Neuron (in vitro differentiated cells): ENCODE data around the gene FAM117A.
A peak's percentile ranks its signal among the peaks of the same experiment; 100 is the strongest.

Experiments used
- H2AFZ ChIP-seq: one replicate; pipeline ENCODE4 v1.6.1; 2013; ENCODE audit warnings: low read depth, mild to moderate bottlenecking, inconsistent platforms, low read length, moderate library complexity
- H3K27me3 ChIP-seq: one replicate; pipeline ENCODE4 v1.6.1; 2013; ENCODE audit warnings: low read length; ENCODE audit not compliant: insufficient read depth
- H3K36me3 ChIP-seq: one replicate; pipeline ENCODE4 v1.6.1; 2013; ENCODE audit warnings: low read length; ENCODE audit not compliant: insufficient read depth
- H3K4me1 ChIP-seq: one replicate; pipeline ENCODE4 v1.6.1; 2013; ENCODE audit warnings: low read length; ENCODE audit not compliant: insufficient read depth
- H3K4me3 ChIP-seq: 2 replicates; pipeline ENCODE4 v1.5.1; 2013; ENCODE audit warnings: mild to moderate bottlenecking, low read length, moderate library complexity
- H3K9me3 ChIP-seq: one replicate; pipeline ENCODE4 v1.6.1; 2013; ENCODE audit warnings: low read length

The FAM117A gene, protein sequence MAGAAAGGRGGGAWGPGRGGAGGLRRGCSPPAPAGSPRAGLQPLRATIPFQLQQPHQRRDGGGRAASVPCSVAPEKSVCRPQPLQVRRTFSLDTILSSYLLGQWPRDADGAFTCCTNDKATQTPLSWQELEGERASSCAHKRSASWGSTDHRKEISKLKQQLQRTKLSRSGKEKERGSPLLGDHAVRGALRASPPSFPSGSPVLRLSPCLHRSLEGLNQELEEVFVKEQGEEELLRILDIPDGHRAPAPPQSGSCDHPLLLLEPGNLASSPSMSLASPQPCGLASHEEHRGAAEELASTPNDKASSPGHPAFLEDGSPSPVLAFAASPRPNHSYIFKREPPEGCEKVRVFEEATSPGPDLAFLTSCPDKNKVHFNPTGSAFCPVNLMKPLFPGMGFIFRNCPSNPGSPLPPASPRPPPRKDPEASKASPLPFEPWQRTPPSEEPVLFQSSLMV

DNA sequence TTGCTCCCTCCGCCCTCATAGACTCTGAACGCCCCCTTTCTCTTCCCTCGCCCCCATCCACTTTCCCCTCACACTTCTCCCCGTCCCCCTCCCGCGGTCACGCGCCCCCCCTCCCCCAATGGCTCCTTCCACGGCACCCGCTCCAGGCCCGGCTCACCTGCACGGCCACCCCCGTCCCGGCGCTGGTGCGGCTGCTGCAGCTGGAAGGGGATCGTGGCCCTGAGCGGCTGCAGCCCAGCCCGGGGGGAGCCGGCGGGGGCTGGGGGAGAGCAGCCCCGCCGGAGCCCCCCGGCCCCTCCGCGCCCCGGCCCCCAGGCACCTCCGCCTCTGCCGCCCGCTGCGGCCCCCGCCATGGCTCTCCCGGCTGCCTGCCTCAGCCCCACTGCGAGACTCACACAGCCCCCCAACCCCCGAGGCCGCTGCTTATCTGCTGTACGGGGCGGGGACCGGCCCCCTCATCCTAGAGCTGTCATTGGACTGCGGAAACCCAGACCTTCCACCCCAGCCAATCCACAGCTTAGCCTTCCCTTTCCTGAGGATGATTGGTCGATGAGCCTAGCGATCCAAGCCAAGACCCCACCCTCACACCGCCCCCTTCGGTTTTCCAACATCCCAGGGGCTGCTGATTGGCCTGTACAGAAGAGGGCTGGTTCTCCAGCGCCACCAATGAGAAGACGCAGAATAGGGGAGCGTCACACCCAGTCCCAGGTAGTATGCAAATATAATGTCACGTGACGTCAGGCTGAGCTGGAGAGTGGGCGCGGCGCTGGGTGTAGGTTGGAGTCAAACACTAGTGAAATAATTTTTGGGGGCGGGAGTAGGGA is at the start of gene FAM117A:
TSS of gene FAM117A (minus strand) at position 397 of the 824 bp plus-strand sequence. CDS start at position 353, 44 bp downstream.
- Histone ChIP-seq H3K36me3 (no peaks in the 10 kb centered on the region), H3K4me3 (peak within 1 kb of the TSS; percentile 92), H2AFZ (peak within 1 kb of the TSS; percentile 48), H3K9me3 (no peaks in the 10 kb centered on the region), H3K4me1 (peaks cover 18% of the 10 kb centered on the region), H3K27me3 (peaks cover 7% of the 10 kb centered on the region)

DNA sequence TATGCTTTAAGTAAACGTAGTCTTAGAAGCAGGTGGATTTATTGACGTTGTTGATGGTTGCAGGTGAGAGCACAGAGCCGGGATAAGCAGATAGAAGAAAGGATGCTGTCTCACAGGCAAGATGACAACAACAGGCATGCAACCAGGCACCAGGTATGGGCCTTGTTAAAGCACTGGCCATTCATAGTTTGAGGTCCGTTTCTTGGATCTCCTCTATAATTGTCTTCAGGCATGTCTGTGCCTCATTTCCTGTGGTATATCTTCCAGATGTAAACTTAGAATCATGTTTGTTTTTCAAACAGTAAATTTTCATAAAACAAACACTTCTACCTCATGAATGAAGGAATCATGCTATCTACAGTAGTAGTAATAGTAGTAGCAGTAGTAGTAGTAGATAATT is 45.1 kb upstream of the FAM117A start:
- H2AFZ ChIP-seq = no peak overlapping the region
- peaks cover 2% of the 10 kb centered on the region for H3K4me1 ChIP-seq
- peaks cover 77% of the 10 kb centered on the region for H3K36me3 ChIP-seq
- no peaks in the 10 kb centered on the region for H3K9me3 ChIP-seq
- H3K4me3 ChIP-seq = no peak overlapping the region
- H3K27me3 ChIP-seq = no peaks in the 10 kb centered on the region

GRCh38 chr17:49798738-49799137 is 34.8 kb upstream of the FAM117A start:
- H3K36me3 ChIP-seq = peaks cover 71% of the 10 kb centered on the region
- H2AFZ ChIP-seq = no peak overlapping the region
- H3K9me3 ChIP-seq = no peaks in the 10 kb centered on the region
- no peaks in the 10 kb centered on the region for H3K27me3 ChIP-seq
- H3K4me1 ChIP-seq = no peaks in the 10 kb centered on the region
- no peak overlapping the region for H3K4me3 ChIP-seq

DNA sequence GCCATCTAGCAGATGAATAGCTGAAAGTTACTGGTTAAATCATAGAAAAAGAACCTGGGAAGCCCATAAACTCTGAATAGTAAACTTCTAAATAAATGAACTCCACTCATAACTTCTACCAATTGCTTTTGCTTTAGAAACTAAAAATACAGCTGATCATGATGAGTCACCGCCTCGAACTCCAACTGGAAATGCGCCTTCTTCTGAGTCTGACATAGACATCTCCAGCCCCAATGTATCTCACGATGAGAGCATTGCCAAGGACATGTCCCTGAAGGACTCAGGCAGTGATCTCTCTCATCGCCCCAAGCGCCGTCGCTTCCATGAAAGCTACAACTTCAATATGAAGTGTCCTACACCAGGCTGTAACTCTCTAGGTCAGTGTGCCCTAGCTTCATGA is 34.3 kb upstream of the FAM117A start:
- Histone ChIP-seq H3K9me3 (no peaks in the 10 kb centered on the region), H3K4me3 (no peak overlapping the region), H3K36me3 (peaks cover 74% of the 10 kb centered on the region), H2AFZ (no peak overlapping the region), H3K4me1 (no peaks in the 10 kb centered on the region), H3K27me3 (no peaks in the 10 kb centered on the region)

DNA sequence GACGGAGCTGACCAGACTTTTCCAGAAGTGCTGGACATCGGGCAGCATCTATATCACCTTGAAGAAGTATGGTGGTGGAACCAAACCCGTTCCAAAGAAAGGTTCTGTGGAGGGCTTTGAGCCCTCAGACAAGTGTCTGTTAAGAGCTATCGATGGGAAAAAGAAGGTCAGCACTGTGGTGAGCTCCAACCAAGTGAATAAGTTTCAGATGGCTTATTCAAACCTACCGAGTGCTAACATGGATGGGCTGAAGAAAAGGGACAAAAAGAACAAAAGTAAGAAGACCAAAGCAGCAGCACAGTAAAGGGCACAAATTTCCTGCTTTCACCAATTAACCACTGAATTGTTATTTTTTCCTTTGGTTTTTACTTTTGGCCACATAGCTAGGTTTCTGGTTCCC is 31.4 kb upstream of the FAM117A start:
- H3K4me3 ChIP-seq = no peak overlapping the region
- peaks cover 80% of the 10 kb centered on the region for H3K36me3 ChIP-seq
- no peaks in the 10 kb centered on the region for H3K9me3 ChIP-seq
- H3K4me1 ChIP-seq = peaks cover 4% of the 10 kb centered on the region
- H3K27me3 ChIP-seq = no peaks in the 10 kb centered on the region
- no peak overlapping the region for H2AFZ ChIP-seq

GRCh38 chr17:49793309-49793708 is 29.4 kb upstream of the FAM117A start:
- H3K36me3 ChIP-seq = peaks cover 62% of the 10 kb centered on the region

GRCh38 chr17:49789243-49789578 is 25.3 kb upstream of the FAM117A start:
- no peaks in the 10 kb centered on the region for H3K27me3 ChIP-seq

More at GRCh38 chr17:49793309-49793708, 29.4 kb upstream of the FAM117A start:
- peaks cover 15% of the 10 kb centered on the region for H3K4me1 ChIP-seq
- no peaks in the 10 kb centered on the region for H3K9me3 ChIP-seq
- no peak overlapping the region for H2AFZ ChIP-seq
- no peaks in the 10 kb centered on the region for H3K27me3 ChIP-seq
- H3K4me3 ChIP-seq = no peak overlapping the region

DNA sequence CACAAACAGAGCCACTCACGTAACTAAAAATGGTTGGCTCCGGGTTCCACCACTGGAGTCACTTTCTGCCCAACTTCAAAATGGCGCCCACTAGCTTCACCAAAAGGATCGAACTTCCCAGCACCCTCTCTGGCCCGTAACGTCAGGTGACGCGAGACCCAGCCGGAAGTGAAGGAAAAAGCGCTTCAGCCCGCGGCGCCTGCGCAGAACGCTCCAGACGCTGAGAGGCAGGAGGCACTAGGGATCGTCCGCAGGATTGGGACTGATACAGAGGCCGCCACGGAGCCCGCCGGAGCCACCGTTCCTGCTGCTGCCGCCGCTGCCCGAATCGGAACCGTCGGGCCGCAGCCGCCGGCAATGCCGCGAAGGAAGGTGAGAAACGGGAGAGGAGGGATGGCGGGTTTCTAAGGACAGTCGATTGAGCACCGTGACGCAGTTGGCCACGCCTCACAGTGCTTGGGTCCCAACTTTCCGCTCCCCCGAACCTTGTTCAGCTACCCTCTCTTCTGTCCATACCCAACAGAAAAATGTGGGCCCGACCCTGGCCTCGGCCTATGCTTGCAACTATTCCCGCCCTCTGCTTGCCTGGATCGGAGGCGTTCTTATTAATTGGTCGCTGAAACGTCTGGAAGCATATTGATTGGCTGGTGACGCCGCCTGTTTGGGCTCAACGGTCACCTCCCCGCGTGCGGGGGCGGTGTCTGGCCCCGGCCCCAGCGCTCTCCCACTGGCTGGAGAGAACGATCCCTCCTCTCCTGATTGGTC is 24.7 kb upstream of the FAM117A start, which contains the start of gene KAT7:
TSS of gene KAT7 (plus strand) at position 204 of the 765 bp plus-strand sequence. CDS start at position 358, 154 bp downstream.
- Histone ChIP-seq H3K4me3 (peak within 1 kb of the TSS; percentile 95), H3K27me3 (no peaks in the 10 kb centered on the region), H3K4me1 (peaks cover 20% of the 10 kb centered on the region), H2AFZ (peak within 1 kb of the TSS; percentile 77), H3K9me3 (no peaks in the 10 kb centered on the region), H3K36me3 (peaks cover 23% of the 10 kb centered on the region)

More at GRCh38 chr17:49789243-49789578, 25.3 kb upstream of the FAM117A start:
- Histone ChIP-seq H3K4me3 (peak overlapping the region; percentile 95), H2AFZ (no peak overlapping the region), H3K4me1 (peaks cover 20% of the 10 kb centered on the region), H3K36me3 (peaks cover 29% of the 10 kb centered on the region), H3K9me3 (no peaks in the 10 kb centered on the region)

DNA sequence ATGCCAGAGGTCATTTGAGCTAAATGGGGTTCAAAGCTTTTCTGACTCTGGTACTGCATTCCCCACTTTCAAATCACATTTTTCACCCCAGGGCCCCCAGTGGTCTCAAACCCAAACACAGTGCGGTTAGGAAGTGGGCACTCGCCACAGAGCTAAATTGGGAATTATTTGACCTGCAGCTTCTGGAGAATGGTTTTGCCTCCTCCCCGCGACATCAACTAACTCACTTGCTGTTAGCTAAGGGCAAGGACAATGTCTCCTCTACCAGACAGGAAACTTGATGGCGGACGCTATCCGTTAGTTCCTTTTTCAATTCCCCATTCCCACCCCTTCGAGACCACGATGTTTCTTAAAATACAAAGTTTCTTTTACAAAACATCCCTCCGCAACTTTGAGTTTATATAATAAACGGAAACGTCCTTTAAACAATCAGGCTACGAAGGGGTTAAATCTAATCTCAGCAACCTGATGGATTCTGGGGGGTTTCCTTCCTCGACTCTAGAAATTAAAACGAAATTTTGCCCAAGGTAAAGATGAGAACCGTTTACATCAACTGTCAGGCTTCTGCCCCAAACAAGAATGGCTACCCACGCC is 24.1 kb upstream of the FAM117A start:
- Histone ChIP-seq H3K9me3 (no peaks in the 10 kb centered on the region), H3K36me3 (peaks cover 19% of the 10 kb centered on the region), H3K27me3 (no peaks in the 10 kb centered on the region), H2AFZ (peak overlapping the region; percentile 77), H3K4me1 (peaks cover 22% of the 10 kb centered on the region), H3K4me3 (peak overlapping the region; percentile 95)

GRCh38 chr17:49784636-49785035 is 20.7 kb upstream of the FAM117A start:
- Histone ChIP-seq H3K9me3 (no peaks in the 10 kb centered on the region), H2AFZ (no peak overlapping the region), H3K4me3 (no peak overlapping the region), H3K27me3 (no peaks in the 10 kb centered on the region), H3K4me1 (peaks cover 16% of the 10 kb centered on the region), H3K36me3 (no peaks in the 10 kb centered on the region)

DNA sequence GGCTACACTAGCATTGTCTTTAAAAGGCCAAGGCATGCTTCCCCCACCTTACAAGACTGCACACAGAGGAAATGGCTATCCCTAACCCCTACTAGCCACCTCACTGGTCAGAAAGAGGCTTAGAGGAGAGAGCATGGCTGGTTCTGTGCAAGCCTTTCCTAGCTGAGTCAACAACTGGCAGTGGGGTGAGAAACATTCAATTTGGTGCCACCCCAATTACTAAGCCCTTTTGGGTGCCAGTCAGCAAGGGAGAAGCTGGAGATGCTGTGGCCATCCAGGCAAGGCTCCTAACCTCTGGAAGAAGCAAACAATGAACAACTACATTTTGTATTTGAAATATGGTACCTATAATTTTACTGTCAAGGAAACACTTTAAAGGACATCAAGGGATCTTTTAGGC is 19.9 kb upstream of the FAM117A start:
- Histone ChIP-seq H3K36me3 (no peaks in the 10 kb centered on the region), H3K4me1 (peaks cover 11% of the 10 kb centered on the region), H3K27me3 (no peaks in the 10 kb centered on the region), H3K4me3 (no peak overlapping the region), H2AFZ (no peak overlapping the region), H3K9me3 (no peaks in the 10 kb centered on the region)

DNA sequence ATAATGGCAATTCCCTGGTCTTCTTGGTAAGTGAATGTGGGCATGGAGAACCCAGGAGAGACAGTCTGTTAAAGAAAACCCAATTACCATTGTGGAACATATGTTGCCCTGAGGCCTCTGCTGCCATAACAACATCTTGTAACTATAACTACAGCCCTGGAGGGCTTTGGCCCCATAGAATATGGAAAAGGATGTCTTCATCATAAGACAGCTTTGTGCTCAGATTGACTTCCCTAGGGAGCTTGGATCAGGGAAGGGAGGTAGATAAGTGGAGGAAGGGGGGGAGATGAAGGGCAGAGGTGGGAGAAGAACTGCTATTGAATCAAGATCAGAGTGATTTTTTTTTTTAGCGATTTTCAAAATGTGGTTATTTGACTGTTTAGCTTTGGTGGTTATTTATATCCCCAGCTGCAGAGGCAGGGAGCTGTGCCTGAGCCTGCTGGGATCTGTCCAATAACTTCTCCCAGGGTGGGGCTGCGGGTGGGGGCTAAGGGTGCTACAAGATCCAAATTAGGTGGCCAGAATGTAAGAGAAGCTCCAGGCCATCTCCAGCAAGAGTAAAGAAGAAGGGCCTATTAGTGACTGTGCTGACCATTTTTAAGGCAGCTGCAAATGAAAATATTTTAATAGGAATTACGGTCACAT is 19.3 kb upstream of the FAM117A start:
- Histone ChIP-seq H3K4me1 (peaks cover 12% of the 10 kb centered on the region), H2AFZ (no peak overlapping the region), H3K9me3 (no peaks in the 10 kb centered on the region), H3K27me3 (no peaks in the 10 kb centered on the region), H3K36me3 (no peaks in the 10 kb centered on the region), H3K4me3 (no peak overlapping the region)
